HCT116 (cell line): ENCODE data around the gene RNF141. TPM values are rescaled to one million over a fixed set of nuclear protein-coding genes. Genes with fewer than 3 reads are reported as not detected.

ENCODE experiments used
- ATAC-seq: fragments of 200-7000 bp; cut with Tn5 transposase; 2 replicates; pipeline ENCODE4 v1.9.1; 2020; ENCODE audit warnings: mild to moderate bottlenecking, moderate library complexity
- BruUV-seq: library from RNA; stranded (reverse); fragments of 400-500 nt; replicated peaks from 2 replicates; lab custom pipeline; 2021; lab: Mats Ljungman, UMichigan
- CTCF ChIA-PET: fragments of 300-600 bp; sonication (Branson Sonifier 250); formaldehyde crosslinking; loops from one replicate; lab custom pipeline; 2021; ENCODE audit warnings: antibody characterized with exemption; lab: Charles Lee
- POLR2A ChIA-PET: fragments of 300-600, 350-600 bp; sonication (Branson Sonifier 250); formaldehyde crosslinking; loops from one replicate; lab custom pipeline; 2021; ENCODE audit warnings: antibody characterized with exemption; lab: Charles Lee
- RAD21 ChIA-PET, 2 experiments: fragments of 300-600 bp; sonication (Branson Sonifier 250); formaldehyde crosslinking; loops; one replicate each; lab custom pipeline; 2023; ENCODE audit warnings: low total read pairs in 2 of 2; ENCODE audit not compliant: uncharacterized antibody in 2 of 2, unreplicated experiment in 2 of 2, low non-redundant PET in 1 of 2; lab: Charles Lee
- DNase-seq: peaks from one replicate; pipeline ENCODE4 v3.0.0-alpha.2; 2010; ENCODE audit warnings: low read depth, low spot score
- H2AFZ ChIP-seq: fragments of 200-600 bp; shearing (Covaris generic), sonication (generic); 2 replicates; pipeline ENCODE4 v1.6.1; 2017; ENCODE audit warnings: low read depth, mixed run types, mixed read lengths, antibody characterized with exemption, low read length; ENCODE audit not compliant: poor library complexity, severe bottlenecking
- H3K27ac ChIP-seq: 2 replicates; pipeline ENCODE4 v1.5.1; 2012; ENCODE audit warnings: low read depth, low read length
- H3K27me3 ChIP-seq: fragments of 200-600 bp; sonication (generic); 2 replicates; pipeline ENCODE4 v1.6.1; 2016; ENCODE audit warnings: mixed run types, low read length, mixed read lengths; ENCODE audit not compliant: insufficient read depth
- H3K36me3 ChIP-seq, 2 experiments: fragments of 200-500 bp in 1 of 2; fragments of 200-600 bp in 1 of 2; sonication (Bioruptor generic) in 1 of 2; sonication (generic) in 1 of 2; 2 replicates each; pipeline versions ENCODE4 v1.5.1 to v1.6.1; 2014 to 2016; ENCODE audit warnings: low read length in 2 of 2, inconsistent platforms in 1 of 2, mixed read lengths in 1 of 2, mixed run types in 1 of 2; ENCODE audit not compliant: insufficient read depth in 2 of 2, control insufficient read depth in 1 of 2
- H3K4me1 ChIP-seq, 2 experiments: fragments of 200-600 bp in 1 of 2; sonication (generic) in 1 of 2; 2 replicates each; pipeline versions ENCODE4 v1.5.1 to v1.6.1; 2012 to 2017; ENCODE audit warnings: low read length in 2 of 2, inconsistent platforms in 1 of 2, mild to moderate bottlenecking in 1 of 2, mixed read lengths in 1 of 2, mixed run types in 1 of 2, moderate library complexity in 1 of 2; ENCODE audit not compliant: insufficient read depth in 2 of 2, control insufficient read depth in 1 of 2
- H3K4me2 ChIP-seq: fragments of 200-600 bp; sonication (generic); 2 replicates; pipeline ENCODE4 v1.6.1; 2017; ENCODE audit warnings: mixed run types, low read length, mixed read lengths
- H3K4me3 ChIP-seq, 2 experiments: fragments of 200-600 bp in 1 of 2; sonication (generic) in 1 of 2; replicated peaks in 1 of 2; 2 replicates each; pipeline ENCODE4 v1.5.1; 2011 to 2016; ENCODE audit warnings: low read length in 2 of 2, control low read depth in 1 of 2, low read depth in 1 of 2, mild to moderate bottlenecking in 1 of 2, mixed read lengths in 1 of 2, mixed run types in 1 of 2
- H3K79me2 ChIP-seq: fragments of 200-600 bp; sonication (generic); 2 replicates; pipeline ENCODE4 v1.6.1; 2017; ENCODE audit warnings: mild to moderate bottlenecking, mixed run types, low read length, moderate library complexity, mixed read lengths; ENCODE audit not compliant: insufficient read depth
- H3K9ac ChIP-seq: fragments of 200-600 bp; sonication (generic); 2 replicates; pipeline ENCODE4 v1.6.1; 2016; ENCODE audit warnings: low read length, mixed read lengths
- H3K9me2 ChIP-seq: fragments of 200-600 bp; sonication (generic), shearing (Covaris generic); 2 replicates; pipeline ENCODE4 v1.6.1; 2017; ENCODE audit warnings: mixed run types, mild to moderate bottlenecking, moderate library complexity; ENCODE audit not compliant: insufficient read depth
- H3K9me3 ChIP-seq, 2 experiments: fragments of 200-500 bp in 1 of 2; fragments of 200-600 bp in 1 of 2; sonication (Bioruptor generic) in 1 of 2; sonication (generic) in 1 of 2; 2 replicates each; pipeline ENCODE4 v1.6.1; 2014 to 2017; ENCODE audit warnings: low read length in 2 of 2, mixed read lengths in 2 of 2, inconsistent platforms in 1 of 2, low read depth in 1 of 2, mild to moderate bottlenecking in 1 of 2, mixed run types in 1 of 2, moderate library complexity in 1 of 2; ENCODE audit not compliant: control insufficient read depth in 1 of 2, insufficient read depth in 1 of 2
- H4K20me1 ChIP-seq: fragments of 200-600 bp; sonication (generic), shearing (Covaris generic); 2 replicates; pipeline ENCODE4 v1.6.1; 2017; ENCODE audit warnings: mixed run types, mild to moderate bottlenecking, moderate library complexity; ENCODE audit not compliant: insufficient read depth
- ATF3 ChIP-seq: IDR thresholded peaks from 2 replicates; pipeline ENCODE4 v1.6.1; 2012
- CBX3 ChIP-seq: IDR thresholded peaks from 2 replicates; pipeline ENCODE4 v1.6.1; 2012; ENCODE audit warnings: low read depth
- CEBPB ChIP-seq: IDR thresholded peaks from 2 replicates; pipeline ENCODE4 v1.6.1; 2012; ENCODE audit warnings: low read depth
- CTCF ChIP-seq, 3 experiments: fragments of 200-600 bp in 1 of 3; sonication (generic) in 1 of 3; IDR thresholded peaks in 2 of 3; conservative IDR thresholded peaks in 1 of 3; 2 replicates each; pipeline ENCODE4 v1.5.1; 2012 to 2017; ENCODE audit warnings: low read depth in 2 of 3, low read length in 2 of 3, antibody characterized with exemption in 1 of 3, borderline replicate concordance in 1 of 3, control low read depth in 1 of 3, mild to moderate bottlenecking in 1 of 3, mixed read lengths in 1 of 3, mixed run types in 1 of 3, moderate library complexity in 1 of 3; ENCODE audit not compliant: insufficient read depth in 1 of 3
- EGR1 ChIP-seq: IDR thresholded peaks from 2 replicates; pipeline ENCODE4 v1.6.1; 2012; ENCODE audit warnings: low read depth
- ELF1 ChIP-seq: IDR thresholded peaks from 2 replicates; pipeline ENCODE4 v1.6.1; 2012; ENCODE audit warnings: low read depth, borderline replicate concordance
- EZH2 ChIP-seq: fragments of 200-600 bp; sonication (generic); IDR thresholded peaks from 2 replicates; pipeline ENCODE4 v1.6.1; 2017; ENCODE audit warnings: antibody characterized with exemption, mixed run types
- EZH2phosphoT487 ChIP-seq: fragments of 200-600 bp; IDR thresholded peaks from 2 replicates; pipeline ENCODE4 v1.6.1; 2018; ENCODE audit warnings: antibody characterized with exemption, borderline replicate concordance
- FOSL1 ChIP-seq: IDR thresholded peaks from 2 replicates; pipeline ENCODE4 v1.6.1; 2012; ENCODE audit warnings: low read depth
- MAX ChIP-seq: IDR thresholded peaks from 2 replicates; pipeline ENCODE4 v1.6.1; 2012
- POLR2AphosphoS5 ChIP-seq: IDR thresholded peaks from 2 replicates; pipeline ENCODE4 v1.6.1; 2011; ENCODE audit warnings: mild to moderate bottlenecking, low read depth, low read length, moderate library complexity
- RAD21 ChIP-seq: IDR thresholded peaks from 2 replicates; pipeline ENCODE4 v1.6.1; 2012; ENCODE audit warnings: low read depth, mild to moderate bottlenecking
- REST ChIP-seq: IDR thresholded peaks from 2 replicates; pipeline ENCODE4 v1.6.1; 2012; ENCODE audit warnings: low read depth
- TCF7L2 ChIP-seq: IDR thresholded peaks from 2 replicates; pipeline ENCODE4 v1.7.0; 2011; ENCODE audit warnings: borderline replicate concordance, inconsistent platforms; ENCODE audit not compliant: insufficient read depth, insufficient read length; ENCODE audit errors: extremely low read depth
- ZBTB33 ChIP-seq: IDR thresholded peaks from 2 replicates; pipeline ENCODE4 v1.6.1; 2011; ENCODE audit warnings: mild to moderate bottlenecking, low read length, moderate library complexity; ENCODE audit not compliant: insufficient replicate concordance; ENCODE audit errors: extremely low read depth
- ZNF274 ChIP-seq: fragments of 200-500 bp; sonication (Bioruptor generic); IDR thresholded peaks from 2 replicates; pipeline ENCODE4 v1.6.1; 2014; ENCODE audit warnings: mild to moderate bottlenecking, low read depth, low read length, inconsistent platforms
- intact Hi-C: fragments of 100-400 bp; cut with micrococcal nuclease; formaldehyde crosslinking; loops from 2 replicates; pipeline ENCODE4 v1.10.0; 2022
- total RNA-seq: library from RNA; stranded (reverse); gene quantifications from one replicate; pipeline ENCODE4 v1.2.1, GENCODE V29; 2021; ENCODE audit not compliant: unreplicated experiment

RNF141 gene
- total RNA-seq, 1 experiment from 2014 or later: 133 TPM

GRCh38 chr11:10503777-10504480, 37.1 kb downstream of the RNF141 start:
- H3K36me3 ChIP-seq: peaks cover 3 to 54% of the 10 kb centered on the region in 2 experiments; a peak in 3 of 4 replicates
- intact Hi-C loops: no loop called here
- H3K9me3 ChIP-seq: no peaks in the 10 kb centered on the region
- no peaks in the 10 kb centered on the region for H4K20me1 ChIP-seq
- CTCF ChIA-PET: interaction anchor here (0.7 kb wide), 1 partner anchor 98 kb away, joined by 3 read pairs; no protein-coding TSS in a partner anchor
- RAD21 ChIA-PET: no interaction called here
- no peak overlapping the region for H2AFZ ChIP-seq
- H3K9ac ChIP-seq: no peak overlapping the region
- DNase-seq (no peak), ATAC-seq (no peak)
- BruUV-seq: no TSS peak
- H3K27ac ChIP-seq: no peak overlapping the region
- H3K4me3 ChIP-seq: no peak overlapping the region
- no peaks in the 10 kb centered on the region for H3K27me3 ChIP-seq
- POLR2A ChIA-PET: no interaction called here
- peaks cover 2 to 6% of the 10 kb centered on the region in 2 experiments; a peak in 3 of 4 replicates for H3K4me1 ChIP-seq
- H3K9me2 ChIP-seq: no peaks in the 10 kb centered on the region
- H3K79me2 ChIP-seq: no peaks in the 10 kb centered on the region
- no peak for TF ChIP-seq POLR2AphosphoS5
- TF ChIP-seq TCF7L2: no peak
- no peak for TF ChIP-seq EGR1
- TF ChIP-seq ZBTB33: no peak
- no peak for TF ChIP-seq REST
- TF ChIP-seq ATF3: no peak
- TF ChIP-seq EZH2: no peak
- TF ChIP-seq ZNF274: no peak
- no peak for TF ChIP-seq MAX
- TF ChIP-seq EZH2phosphoT487: no peak
- TF ChIP-seq FOSL1: no peak
- TF ChIP-seq CEBPB: no peak
- no peak for TF ChIP-seq RAD21
- no peak for TF ChIP-seq CBX3
- no peak for TF ChIP-seq ELF1
- no peak for TF ChIP-seq CTCF (IDR thresholded peaks at IDR 0.05 in 2 of 3, conservative IDR thresholded peaks at IDR 0.05 in 1 of 3; ENCODE audit: borderline replicate concordance in 1 of 3, insufficient read depth in 1 of 3, low read depth in 2 of 3, low read length in 2 of 3)
- TF ChIP-seq, all 23 proteins: peak for 0
- H3K4me2 ChIP-seq: no peak overlapping the region
